ENCODE results near the gene TNRC18.
"Not testable (repeated sequence)": the region's sequence is repeated elsewhere in the genome, so short reads cannot be mapped to it uniquely, and the experiment has no call there.

TNRC18 gene

DNA sequence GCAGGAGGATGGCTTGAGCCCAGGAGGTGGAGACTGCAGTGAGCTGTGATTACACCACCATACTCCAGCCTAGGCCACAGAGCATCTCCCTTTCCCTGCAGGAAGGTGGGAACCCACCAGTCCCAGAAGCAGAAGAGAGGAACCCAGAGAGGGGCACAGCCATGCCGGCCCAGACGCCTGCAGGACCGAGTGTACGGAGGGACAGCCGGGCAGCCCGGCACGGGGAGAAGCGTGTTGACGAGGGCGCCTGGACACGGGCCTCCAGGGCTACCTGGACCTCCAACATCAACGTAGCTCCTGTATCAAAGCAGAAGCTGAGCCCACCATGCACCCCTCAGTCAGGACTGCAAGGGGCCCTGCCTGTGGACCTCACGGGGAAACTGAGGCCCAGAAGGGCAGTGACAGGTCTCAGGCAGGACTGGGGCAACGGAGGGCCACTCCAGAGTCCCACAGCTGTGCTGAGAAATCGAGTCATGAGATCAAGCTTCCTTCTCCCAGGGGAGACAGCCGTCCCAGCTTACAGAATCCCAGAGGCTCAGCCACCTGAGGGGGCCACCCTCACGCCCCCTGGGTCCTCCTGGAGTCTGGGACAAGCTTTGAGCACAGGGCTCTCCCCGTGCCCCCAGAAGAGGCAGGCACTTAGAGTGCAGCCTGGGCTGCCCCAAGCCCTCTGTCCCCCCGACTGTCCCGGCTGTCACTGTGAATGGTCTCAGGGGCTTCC is 43.1 kb downstream of the TNRC18 start:
- no peak overlapping the region for H3K4me3 ChIP-seq (ENCODE audit: low read length)
- H3K4me2 ChIP-seq (ENCODE audit: low read length): no peak overlapping the region
- peaks cover 12% of the 10 kb centered on the region for H3K4me1 ChIP-seq (ENCODE audit: control insufficient read depth, insufficient read depth, low read length)
- peaks cover 23% of the 10 kb centered on the region for H3K36me3 ChIP-seq (ENCODE audit: insufficient read depth, low read length)
- no peak overlapping the region for H3K9ac ChIP-seq (ENCODE audit: low read depth, low read length)
- no peaks in the 10 kb centered on the region for H3K9me3 ChIP-seq (replicated peaks; ENCODE audit: low read length)
- H3K27me3 ChIP-seq (ENCODE audit: control insufficient read depth, insufficient read depth, low read length): no peaks in the 10 kb centered on the region

GRCh38 chr7:5379546-5379945 is 44.1 kb downstream of the TNRC18 start:
- H3K36me3 ChIP-seq (ENCODE audit: insufficient read depth, low read length): peaks cover 28% of the 10 kb centered on the region
- H3K4me2 ChIP-seq (ENCODE audit: low read length): no peak overlapping the region
- H3K27me3 ChIP-seq (ENCODE audit: control insufficient read depth, insufficient read depth, low read length): no peaks in the 10 kb centered on the region
- H3K4me3 ChIP-seq (ENCODE audit: low read length): no peak overlapping the region
- no peaks in the 10 kb centered on the region for H3K9me3 ChIP-seq (replicated peaks; ENCODE audit: low read length)
- peaks cover 12% of the 10 kb centered on the region for H3K4me1 ChIP-seq (ENCODE audit: control insufficient read depth, insufficient read depth, low read length)
- no peak overlapping the region for H3K9ac ChIP-seq (ENCODE audit: low read depth, low read length)

DNA sequence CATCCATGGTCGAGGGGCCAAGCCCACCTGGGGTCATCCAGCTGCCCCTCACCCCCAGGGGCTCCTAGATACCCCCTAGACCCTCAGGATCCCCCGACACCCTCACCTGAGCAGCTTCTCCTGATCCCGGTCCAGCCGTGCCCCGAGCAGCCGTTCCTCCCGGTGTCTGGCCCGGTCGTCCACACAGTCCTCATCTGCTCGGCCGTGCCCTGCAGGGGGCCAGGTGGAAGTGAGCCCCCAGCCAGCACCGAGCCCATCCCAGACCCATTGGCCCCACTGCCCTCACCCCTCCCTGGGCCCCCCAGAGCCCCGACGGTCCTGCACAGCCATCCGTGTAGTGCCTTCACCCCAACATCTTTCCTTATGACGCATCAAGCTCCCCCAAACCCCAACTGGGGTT is 45.8 kb downstream of the TNRC18 start:
- no peak overlapping the region for H3K4me3 ChIP-seq (ENCODE audit: low read length)
- H3K4me2 ChIP-seq (ENCODE audit: low read length): no peak overlapping the region
- H3K9ac ChIP-seq (ENCODE audit: low read depth, low read length): no peak overlapping the region
- no peaks in the 10 kb centered on the region for H3K27me3 ChIP-seq (ENCODE audit: control insufficient read depth, insufficient read depth, low read length)
- no peaks in the 10 kb centered on the region for H3K9me3 ChIP-seq (replicated peaks; ENCODE audit: low read length)
- peaks cover 8% of the 10 kb centered on the region for H3K4me1 ChIP-seq (ENCODE audit: control insufficient read depth, insufficient read depth, low read length)
- H3K36me3 ChIP-seq (ENCODE audit: insufficient read depth, low read length): peaks cover 39% of the 10 kb centered on the region

- Histone ChIP-seq H3K4me2 (ENCODE audit: low read length) (no peak overlapping the region), H3K9ac (ENCODE audit: low read depth, low read length) (no peak overlapping the region), H3K4me1 (ENCODE audit: control insufficient read depth, insufficient read depth, low read length) (peaks cover 6% of the 10 kb centered on the region), H3K36me3 (ENCODE audit: insufficient read depth, low read length) (peaks cover 39% of the 10 kb centered on the region), H3K4me3 (ENCODE audit: low read length) (no peak overlapping the region), H3K9me3 (replicated peaks; ENCODE audit: low read length) (no peaks in the 10 kb centered on the region), H3K27me3 (ENCODE audit: control insufficient read depth, insufficient read depth, low read length) (no peaks in the 10 kb centered on the region)
Measured at GRCh38 chr7:5377279-5377678, 46.4 kb downstream of the TNRC18 start.

DNA sequence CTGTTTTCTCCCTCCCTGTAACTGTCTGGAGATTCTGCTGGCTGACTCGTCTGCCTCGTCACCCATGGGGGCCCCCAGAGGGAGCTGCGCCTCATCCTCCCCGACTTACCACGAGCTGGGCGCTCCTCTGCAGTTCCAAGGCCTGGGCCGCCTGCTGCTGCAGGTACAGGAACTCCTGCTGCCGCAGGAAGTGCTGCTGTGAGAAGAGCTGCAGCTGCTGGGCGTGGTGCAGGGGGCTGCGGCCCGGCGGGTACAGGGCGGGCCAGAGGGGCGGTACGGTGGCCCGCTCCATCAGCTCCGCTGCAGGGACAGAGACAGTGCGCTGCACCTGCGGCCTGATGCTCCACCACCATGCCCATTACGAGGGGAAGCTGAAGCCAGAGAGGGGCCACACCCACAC is 47.7 kb downstream of the TNRC18 start:
- Histone ChIP-seq H3K4me2 (ENCODE audit: low read length) (no peak overlapping the region), H3K36me3 (ENCODE audit: insufficient read depth, low read length) (peaks cover 46% of the 10 kb centered on the region), H3K9ac (ENCODE audit: low read depth, low read length) (no peak overlapping the region), H3K4me3 (ENCODE audit: low read length) (no peak overlapping the region), H3K4me1 (ENCODE audit: control insufficient read depth, insufficient read depth, low read length) (peaks cover 3% of the 10 kb centered on the region), H3K27me3 (ENCODE audit: control insufficient read depth, insufficient read depth, low read length) (no peaks in the 10 kb centered on the region), H3K9me3 (replicated peaks; ENCODE audit: low read length) (no peaks in the 10 kb centered on the region)

GRCh38 chr7:5374464-5374863 is 49.2 kb downstream of the TNRC18 start:
- Histone ChIP-seq H3K4me3 (ENCODE audit: low read length) (no peak overlapping the region), H3K9ac (ENCODE audit: low read depth, low read length) (no peak overlapping the region), H3K4me2 (ENCODE audit: low read length) (no peak overlapping the region), H3K27me3 (ENCODE audit: control insufficient read depth, insufficient read depth, low read length) (no peaks in the 10 kb centered on the region), H3K9me3 (replicated peaks; ENCODE audit: low read length) (no peaks in the 10 kb centered on the region), H3K36me3 (ENCODE audit: insufficient read depth, low read length) (peaks cover 57% of the 10 kb centered on the region), H3K4me1 (ENCODE audit: control insufficient read depth, insufficient read depth, low read length) (peaks cover 3% of the 10 kb centered on the region)

DNA sequence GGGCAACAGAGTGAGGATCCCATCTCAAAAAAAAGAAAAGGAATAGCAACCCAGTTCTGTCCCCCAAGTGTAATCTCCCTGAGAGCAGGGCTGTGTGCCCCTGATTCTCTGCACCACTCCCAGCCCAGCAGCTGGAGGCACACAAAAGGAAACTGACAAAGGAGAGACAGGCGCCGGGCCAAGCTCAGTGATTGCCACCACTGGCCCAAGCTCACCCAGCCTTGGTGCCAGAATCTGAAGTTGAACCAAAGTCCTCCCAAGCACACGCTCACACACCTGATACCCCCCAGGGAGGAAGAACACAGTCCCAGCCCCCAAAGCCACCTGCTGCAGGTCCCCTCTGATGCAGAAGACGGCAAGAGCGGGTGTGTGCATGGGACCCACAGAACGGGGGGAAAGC is 50.3 kb downstream of the TNRC18 start:
- H3K9me3 ChIP-seq (replicated peaks; ENCODE audit: low read length): no peaks in the 10 kb centered on the region
- peaks cover 66% of the 10 kb centered on the region for H3K36me3 ChIP-seq (ENCODE audit: insufficient read depth, low read length)
- no peak overlapping the region for H3K9ac ChIP-seq (ENCODE audit: low read depth, low read length)
- no peaks in the 10 kb centered on the region for H3K4me1 ChIP-seq (ENCODE audit: control insufficient read depth, insufficient read depth, low read length)
- H3K4me3 ChIP-seq (ENCODE audit: low read length): no peak overlapping the region
- H3K4me2 ChIP-seq (ENCODE audit: low read length): no peak overlapping the region
- H3K27me3 ChIP-seq (ENCODE audit: control insufficient read depth, insufficient read depth, low read length): no peaks in the 10 kb centered on the region

- Histone ChIP-seq H3K9me3 (replicated peaks; ENCODE audit: low read length) (no peaks in the 10 kb centered on the region), H3K4me1 (ENCODE audit: control insufficient read depth, insufficient read depth, low read length) (no peaks in the 10 kb centered on the region), H3K27me3 (ENCODE audit: control insufficient read depth, insufficient read depth, low read length) (no peaks in the 10 kb centered on the region), H3K4me3 (ENCODE audit: low read length) (no peak overlapping the region), H3K4me2 (ENCODE audit: low read length) (no peak overlapping the region), H3K9ac (ENCODE audit: low read depth, low read length) (no peak overlapping the region), H3K36me3 (ENCODE audit: insufficient read depth, low read length) (peaks cover 59% of the 10 kb centered on the region)
Measured at GRCh38 chr7:5370454-5371353, 52.9 kb downstream of the TNRC18 start.

GRCh38 chr7:5367661-5368060 is 56.0 kb downstream of the TNRC18 start:
- no peak overlapping the region for H3K4me2 ChIP-seq (ENCODE audit: low read length)
- no peak overlapping the region for H3K9ac ChIP-seq (ENCODE audit: low read depth, low read length)
- H3K9me3 ChIP-seq (replicated peaks; ENCODE audit: low read length): no peaks in the 10 kb centered on the region
- no peak overlapping the region for H3K4me3 ChIP-seq (ENCODE audit: low read length)
- H3K27me3 ChIP-seq (ENCODE audit: control insufficient read depth, insufficient read depth, low read length): no peaks in the 10 kb centered on the region
- no peaks in the 10 kb centered on the region for H3K4me1 ChIP-seq (ENCODE audit: control insufficient read depth, insufficient read depth, low read length)
- peaks cover 43% of the 10 kb centered on the region for H3K36me3 ChIP-seq (ENCODE audit: insufficient read depth, low read length)

DNA sequence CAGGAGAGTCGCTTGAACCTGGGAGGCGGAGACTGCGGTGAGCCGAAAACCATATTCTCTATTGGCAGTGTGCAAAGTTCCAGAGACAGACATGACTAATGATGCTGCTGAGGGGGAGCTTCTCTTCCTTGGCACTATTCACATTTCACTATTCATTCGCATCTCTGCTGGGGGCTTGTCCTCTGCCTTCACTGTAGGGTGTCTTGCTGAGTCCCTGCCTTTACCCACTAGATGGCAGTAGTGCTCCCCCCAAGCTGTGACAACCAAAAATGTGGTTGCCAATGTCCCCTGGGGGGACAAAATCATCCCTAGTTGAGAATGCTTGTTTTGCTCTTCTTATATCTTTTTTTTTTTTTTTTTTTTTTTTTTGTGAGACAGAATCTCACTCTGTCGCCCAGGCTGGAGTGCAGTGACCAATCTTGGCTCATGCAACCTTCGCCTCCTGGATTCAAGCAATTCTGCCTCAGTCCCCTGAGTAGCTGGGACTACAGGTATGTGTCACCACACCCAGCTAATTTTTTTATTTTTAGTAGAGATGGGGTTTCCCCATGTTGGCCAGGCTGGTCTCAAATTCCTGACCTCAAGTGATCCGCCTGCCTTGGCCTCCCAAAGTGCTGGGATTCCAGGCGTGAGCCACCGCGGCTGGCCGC is 57.5 kb downstream of the TNRC18 start:
- not testable (repeated sequence) for H3K4me1 ChIP-seq (ENCODE audit: control insufficient read depth, insufficient read depth, low read length); H3K4me2 ChIP-seq (ENCODE audit: low read length); H3K9ac ChIP-seq (ENCODE audit: low read depth, low read length); H3K9me3 ChIP-seq (replicated peaks; ENCODE audit: low read length); H3K27me3 ChIP-seq (ENCODE audit: control insufficient read depth, insufficient read depth, low read length); H3K4me3 ChIP-seq (ENCODE audit: low read length)
- peaks cover 47% of the 10 kb centered on the region for H3K36me3 ChIP-seq (ENCODE audit: insufficient read depth, low read length)

DNA sequence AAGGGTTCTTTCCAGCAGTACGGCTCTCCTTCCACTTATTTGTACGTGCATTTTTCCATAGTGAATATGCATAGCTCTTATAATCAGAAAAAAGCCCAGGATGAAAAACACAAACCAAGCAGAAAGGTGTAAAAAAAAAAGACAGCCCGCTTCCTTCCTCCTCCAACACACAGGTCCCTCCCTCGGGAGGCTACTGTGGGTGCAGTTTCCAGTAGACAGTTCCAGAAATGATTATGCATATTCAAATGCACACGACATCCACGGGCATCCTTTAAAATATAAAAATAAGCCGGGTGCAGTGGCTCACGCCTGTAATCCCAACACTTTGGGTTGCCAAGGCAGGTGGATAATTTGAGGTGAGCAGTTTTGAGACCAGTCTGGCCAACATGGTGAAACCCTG is 59.9 kb downstream of the TNRC18 start:
- Histone ChIP-seq H3K9ac (ENCODE audit: low read depth, low read length) (no peak overlapping the region), H3K36me3 (ENCODE audit: insufficient read depth, low read length) (peaks cover 48% of the 10 kb centered on the region), H3K4me1 (ENCODE audit: control insufficient read depth, insufficient read depth, low read length) (no peaks in the 10 kb centered on the region), H3K9me3 (replicated peaks; ENCODE audit: low read length) (no peaks in the 10 kb centered on the region), H3K4me2 (ENCODE audit: low read length) (no peak overlapping the region), H3K27me3 (ENCODE audit: control insufficient read depth, insufficient read depth, low read length) (no peaks in the 10 kb centered on the region), H3K4me3 (ENCODE audit: low read length) (no peak overlapping the region)

Data from skeletal muscle satellite cell (primary cell).